ENCODE results near the gene GPR62.
"Not testable (repeated sequence)": the region's sequence is repeated elsewhere in the genome, so short reads cannot be mapped to it uniquely, and the experiment has no call there.

The GPR62 gene

GRCh38 chr3:51955175-51955892 is at the start of gene GPR62:
TSS of gene GPR62 (plus strand) at chr3:51955381. CDS start at chr3:51955653, 272 bp downstream.
- DNase-seq: no peak

DNA sequence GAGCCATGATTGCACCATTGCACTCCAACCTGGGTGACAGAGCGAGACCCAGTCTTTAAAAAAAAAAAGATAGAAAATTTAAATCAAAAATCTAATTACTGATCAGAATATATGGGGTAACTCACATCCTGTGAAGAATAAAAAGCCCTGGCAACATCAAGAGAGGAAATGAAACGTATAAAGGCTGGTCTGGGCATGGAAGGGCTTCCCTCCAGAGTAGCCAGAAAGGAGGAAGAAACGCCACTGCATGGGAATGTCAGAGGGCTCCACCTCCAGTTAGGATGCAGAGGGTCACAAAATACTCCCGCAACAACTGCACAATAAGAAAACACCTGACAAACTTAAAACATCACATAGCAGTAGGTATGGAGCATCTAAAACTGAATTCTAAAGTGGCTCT is 47.2 kb upstream of the GPR62 start:
- DNase-seq: no peak

GRCh38 chr3:51916418-51916817 is 38.8 kb upstream of the GPR62 start:
- no peak for DNase-seq

- no peak for DNase-seq
Measured at GRCh38 chr3:51921081-51921578, 34.1 kb upstream of the GPR62 start.

GRCh38 chr3:51927061-51927977 is 27.9 kb upstream of the GPR62 start:
- DNase-seq: no peak

DNA sequence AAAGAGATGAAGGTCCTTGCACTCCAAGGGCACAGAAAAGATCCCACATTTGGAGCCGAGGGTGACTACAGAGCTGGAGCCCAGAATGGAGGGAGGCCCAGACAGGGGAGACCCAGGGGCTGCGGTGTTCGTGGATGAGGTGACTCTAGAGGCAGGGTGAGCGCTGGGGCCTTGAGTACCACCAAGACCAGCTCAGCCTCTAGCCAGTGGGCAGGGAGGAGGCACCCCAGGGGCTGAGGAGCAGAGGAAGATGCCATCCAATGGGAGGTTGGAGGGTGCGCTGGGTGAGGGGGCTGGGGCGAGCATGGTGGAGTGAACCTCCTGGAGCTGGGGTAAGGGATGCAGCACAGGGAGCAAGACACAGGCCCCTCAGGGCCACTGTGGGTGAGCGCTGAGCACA is 26.7 kb upstream of the GPR62 start:
- DNase-seq: no peak

DNA sequence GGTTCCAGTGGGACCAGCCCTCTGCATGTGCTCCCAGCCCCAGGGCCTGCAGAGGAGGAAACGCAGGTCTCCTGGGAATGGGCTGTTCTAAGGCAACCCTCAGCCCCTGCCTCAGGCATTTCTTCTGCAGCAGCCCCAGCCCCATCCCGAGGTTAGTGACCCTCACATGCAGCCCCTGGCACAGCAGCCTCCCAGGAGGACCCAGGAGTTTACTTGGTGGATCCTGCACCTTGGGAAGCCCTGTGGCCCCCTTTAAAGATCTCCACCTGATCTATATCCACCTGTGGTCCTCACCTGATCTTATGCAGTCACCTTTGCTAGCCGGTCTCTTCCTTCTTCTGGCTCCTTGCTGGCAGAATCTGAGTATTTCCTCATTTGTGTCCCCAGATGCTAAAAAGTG is 26.2 kb upstream of the GPR62 start:
- DNase-seq: not testable (repeated sequence)

DNA sequence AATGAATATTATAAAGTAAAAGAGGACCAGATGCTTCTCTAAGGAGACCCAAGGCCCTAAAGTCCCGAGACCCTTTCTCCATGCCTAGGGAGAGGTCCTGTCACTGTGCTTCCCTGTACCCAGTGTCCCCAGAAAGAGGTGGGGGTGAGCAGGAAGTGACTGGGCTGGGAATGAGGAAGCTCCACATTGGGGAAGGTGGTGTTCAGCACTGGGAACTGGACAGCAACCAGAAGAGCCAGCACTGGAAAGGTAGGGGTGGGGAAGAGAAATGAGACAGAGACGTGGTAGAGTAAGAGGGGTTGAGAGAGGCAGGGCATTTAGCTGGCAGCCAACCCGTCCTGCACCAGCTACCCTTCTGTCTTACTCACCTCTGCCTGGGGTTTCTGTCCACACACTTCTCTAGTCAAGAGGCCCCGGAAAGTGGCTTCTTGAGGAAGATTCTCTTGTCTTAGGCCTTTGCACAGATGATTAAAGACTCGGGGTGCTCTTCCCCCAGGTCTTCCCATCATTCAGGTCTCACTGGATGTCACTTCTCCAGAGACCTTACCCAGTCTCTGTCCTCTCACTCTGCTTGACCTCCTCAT is 25.7 kb upstream of the GPR62 start:
- DNase-seq: no peak

- DNase-seq: no peak
Measured at GRCh38 chr3:51930439-51930838, 24.7 kb upstream of the GPR62 start.

DNA sequence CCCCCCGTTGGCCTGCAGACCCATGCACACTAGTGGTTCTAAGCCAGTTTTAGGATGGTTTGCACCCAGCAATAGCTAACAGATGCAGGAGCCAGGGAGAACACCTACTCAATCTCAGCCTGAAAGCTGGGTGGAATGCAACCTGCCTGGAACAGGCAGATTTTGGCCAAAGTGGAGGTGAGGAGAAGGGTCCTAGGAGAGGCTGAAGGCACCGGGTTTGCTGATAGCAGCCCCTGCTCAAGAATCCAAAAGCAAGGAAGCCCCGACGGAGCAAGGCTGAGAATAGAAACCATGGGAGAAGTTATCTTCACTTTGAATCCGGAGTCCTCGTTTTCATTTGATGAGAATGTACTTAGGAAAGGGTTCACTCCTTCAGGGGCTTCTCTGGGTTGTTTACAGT is 23.4 kb upstream of the GPR62 start:
- no peak for DNase-seq

DNA sequence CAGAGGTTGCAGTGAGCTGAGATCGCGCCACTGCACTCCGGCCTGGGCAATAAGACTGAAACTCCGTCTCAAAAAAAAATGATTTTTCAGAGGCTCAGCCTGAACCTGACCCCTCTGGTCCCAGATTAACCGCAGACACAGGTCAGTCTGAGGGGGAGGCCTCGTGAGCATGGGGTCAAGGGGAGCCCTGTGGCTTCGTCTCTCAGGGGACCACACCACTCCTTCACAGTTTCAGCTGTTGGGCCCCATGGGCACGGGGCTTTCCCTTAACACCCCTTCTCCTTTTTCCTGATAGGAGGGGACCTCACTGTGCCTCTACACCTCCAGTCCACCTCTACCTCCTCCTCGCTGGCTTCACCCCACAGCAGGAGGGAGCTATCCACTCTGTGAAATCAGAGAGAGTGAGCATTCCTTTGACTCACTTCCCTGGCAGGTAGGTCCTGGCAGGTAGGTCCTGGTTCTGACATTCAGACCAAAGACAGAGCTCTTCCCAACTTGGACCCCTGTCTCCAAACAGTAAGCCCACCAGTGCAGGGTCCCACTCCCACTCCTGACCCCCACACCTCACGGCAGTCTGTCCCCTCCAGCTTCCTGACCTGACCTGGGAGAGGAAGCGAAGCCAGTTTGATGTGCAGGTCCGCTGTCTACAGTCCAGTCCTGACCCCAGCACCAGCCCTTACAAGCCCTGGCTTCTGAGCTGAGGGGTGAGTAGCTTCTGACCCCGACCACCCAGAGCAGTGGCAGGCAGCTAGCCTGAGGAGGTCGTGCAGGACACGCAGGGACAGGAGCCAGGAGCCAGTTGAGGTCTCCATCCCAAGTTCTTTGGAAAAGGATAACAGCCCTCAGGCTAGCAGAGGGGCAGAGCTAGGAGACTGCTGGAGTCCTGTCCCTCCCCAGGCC is 22.5 kb upstream of the GPR62 start:
- DNase-seq: no peak

DNA sequence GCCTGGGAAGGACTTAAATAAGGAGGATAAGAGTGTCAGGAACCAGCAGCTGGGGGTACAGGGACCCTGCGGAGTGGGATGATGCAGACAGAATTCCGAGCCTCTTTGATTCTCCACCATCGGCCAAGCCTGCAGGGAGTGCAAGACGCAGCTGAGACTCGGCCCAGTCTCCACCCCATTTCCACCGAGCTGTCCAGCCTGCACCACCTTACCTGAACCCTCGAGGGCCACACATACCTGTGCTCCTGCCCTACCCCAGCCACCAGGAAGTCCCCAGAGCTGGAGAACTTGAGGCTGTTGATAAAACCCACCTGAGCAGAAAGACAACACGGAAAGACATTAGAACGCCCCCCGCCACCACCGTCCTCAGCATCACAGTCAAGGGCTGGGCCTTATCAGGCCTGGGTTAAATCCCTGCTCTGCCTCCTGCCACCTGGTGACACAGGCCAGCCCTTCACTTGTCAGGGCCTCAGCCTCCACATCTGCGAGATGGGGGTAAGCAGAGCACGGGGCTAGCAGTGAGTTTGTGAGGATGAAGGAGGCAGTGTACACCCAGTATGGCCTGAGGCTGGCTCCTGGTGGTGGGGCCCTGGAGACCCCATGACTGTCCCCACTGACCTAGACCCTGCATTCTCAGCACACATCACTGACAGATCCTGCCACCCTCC is 21.6 kb upstream of the GPR62 start:
- no peak for DNase-seq

GRCh38 chr3:51934139-51934850 is 20.9 kb upstream of the GPR62 start:
- no peak for DNase-seq

DNA sequence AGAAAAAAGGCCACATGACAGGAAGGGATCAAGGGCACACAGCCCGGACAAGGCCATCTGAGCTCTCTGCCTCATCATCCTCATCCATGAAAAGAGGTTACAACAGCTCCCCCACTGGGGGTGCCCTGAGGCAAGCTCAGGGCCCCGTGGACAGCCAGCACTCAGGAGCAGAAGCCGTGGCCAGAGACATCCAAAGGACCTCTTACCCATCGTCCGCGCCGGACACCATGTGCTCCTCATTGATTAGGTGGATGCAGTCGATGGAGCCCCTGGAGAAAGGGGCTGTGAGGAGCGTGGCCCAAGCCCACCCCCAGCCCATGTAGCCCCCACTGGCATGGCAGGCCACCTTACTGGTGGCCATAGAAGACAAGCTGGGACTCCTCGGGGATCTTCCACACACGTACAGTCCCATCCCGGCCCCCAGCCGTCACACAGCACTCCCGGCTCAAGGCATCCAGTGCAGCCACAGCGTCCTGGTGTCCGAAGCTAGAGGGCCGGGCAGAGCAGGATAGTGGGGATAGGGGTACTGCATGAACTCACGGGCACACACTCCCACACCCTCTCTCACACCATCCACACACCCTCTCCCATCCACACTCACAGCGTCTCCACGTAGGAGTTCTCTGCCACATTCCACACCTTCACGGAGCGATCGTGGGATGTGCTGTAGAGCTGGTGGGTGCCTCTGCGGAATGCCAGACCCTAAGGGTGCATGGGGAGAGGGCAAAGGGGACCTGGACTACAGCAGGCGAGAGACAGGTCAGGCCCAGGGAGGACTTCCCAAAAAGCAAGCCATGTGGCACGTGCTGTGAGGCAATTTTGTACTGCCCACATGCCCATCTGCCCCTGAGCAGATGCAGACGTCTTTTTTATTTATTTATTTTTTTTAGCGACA is 19.9 kb upstream of the GPR62 start:
- no peak for DNase-seq

GRCh38 chr3:51935886-51936755 is 19.1 kb upstream of the GPR62 start:
- no peak for DNase-seq

DNA sequence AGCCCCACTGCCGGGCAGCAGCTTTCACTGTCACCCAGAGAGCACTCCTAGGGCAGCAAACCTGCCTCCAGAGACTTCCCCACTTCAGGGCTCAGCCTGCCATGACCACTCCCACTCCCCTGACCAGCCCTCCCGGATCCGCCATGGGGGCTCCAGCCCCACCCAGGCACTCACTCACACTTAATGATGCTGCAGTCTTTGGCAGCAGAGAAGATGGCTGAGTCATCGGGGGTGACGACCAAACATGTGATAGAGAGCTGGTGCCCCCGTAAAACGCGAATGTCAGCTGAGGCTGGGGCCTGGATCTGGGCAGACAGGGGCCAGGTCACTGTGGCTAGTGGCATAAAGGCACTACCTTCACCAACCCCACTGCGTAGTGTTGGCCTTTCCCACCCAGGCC is 18.2 kb upstream of the GPR62 start:
- no peak for DNase-seq

DNA sequence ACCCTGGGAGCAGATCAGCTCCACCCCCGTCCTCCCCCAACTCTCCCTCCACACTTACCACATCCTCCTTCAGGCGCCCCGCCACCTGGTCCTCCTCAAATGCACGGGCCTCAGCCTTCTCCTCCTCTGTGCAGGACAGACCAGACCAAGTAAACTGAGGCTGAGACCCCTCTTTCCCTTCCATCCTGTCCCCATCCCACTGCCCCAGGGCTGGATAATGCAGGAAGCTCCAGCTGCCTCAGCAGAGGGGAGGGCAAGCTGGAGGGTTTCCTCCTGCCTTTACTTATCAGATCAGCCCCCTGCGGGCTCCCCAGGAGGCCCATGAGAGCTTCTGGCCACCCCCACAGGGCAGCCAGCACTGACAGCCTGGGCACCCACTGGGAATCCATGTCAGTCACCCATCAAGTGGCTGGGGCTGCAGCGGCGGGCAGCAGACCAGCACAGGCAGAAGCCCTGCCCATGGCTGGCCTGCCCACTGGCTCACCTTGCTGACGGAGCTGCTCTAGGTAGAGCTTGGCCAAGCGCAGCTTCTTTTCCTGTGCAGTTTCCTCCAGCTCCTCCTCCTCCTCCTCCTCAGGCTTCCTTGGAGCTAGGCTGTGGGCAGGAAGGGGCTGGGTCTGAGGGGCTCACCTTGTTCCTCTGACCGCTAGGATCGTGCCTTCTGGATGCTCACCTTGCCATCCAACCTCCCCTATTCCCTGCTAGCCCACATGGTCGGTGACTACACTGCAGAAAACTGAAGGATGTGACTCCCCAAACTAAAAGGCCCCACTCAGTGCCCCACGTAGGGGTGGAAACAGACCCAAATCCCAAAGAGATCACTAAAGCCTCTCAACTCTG is 17.4 kb upstream of the GPR62 start:
- DNase-seq: no peak

DNA sequence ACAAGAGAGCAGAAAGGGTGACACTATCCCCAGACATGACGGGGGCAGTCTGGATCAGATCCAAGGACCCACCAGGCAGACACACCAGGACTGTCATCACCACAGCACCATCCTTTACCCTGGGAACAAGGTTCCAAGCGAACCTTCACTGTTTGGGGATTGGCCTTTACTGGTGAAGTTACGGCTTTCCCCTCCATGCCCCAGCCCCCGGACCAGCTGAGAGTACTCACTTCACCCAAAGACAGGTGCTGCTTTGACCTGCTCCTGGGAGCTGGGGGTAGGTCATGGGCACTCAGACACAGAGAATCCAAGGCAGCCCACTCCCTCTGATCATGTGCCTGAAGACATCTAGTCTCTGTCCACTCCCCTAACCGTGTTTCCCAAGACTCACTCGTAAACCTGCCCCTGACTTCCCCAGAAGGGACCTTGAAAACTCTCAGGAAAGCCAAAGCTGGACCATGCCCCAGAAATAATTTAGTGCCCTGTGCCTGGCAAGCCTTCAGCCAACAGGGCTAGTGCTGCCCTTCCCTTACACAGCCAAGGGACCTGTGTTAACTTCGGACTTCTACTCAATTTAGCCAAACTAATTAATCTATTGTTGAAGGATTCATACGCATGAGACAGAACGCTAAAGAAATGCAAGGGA is 16.3 kb upstream of the GPR62 start:
- no peak for DNase-seq
